IPS-15b (cell line): ENCODE results near the gene HNRNPM.

ENCODE experiments used
- H3K27me3 ChIP-seq: one replicate; pipeline ENCODE4 v1.6.1; 2013; ENCODE audit warnings: low read length; ENCODE audit not compliant: control insufficient read depth, insufficient read depth
- H3K36me3 ChIP-seq: one replicate; pipeline ENCODE4 v1.6.1; 2013; ENCODE audit warnings: low read length; ENCODE audit not compliant: control insufficient read depth, insufficient read depth
- H3K4me1 ChIP-seq: one replicate; pipeline ENCODE4 v1.6.1; 2013; ENCODE audit warnings: mild to moderate bottlenecking, low read length; ENCODE audit not compliant: control insufficient read depth, insufficient read depth
- H3K4me3 ChIP-seq: one replicate; pipeline ENCODE4 v1.5.1; 2013; ENCODE audit warnings: low read depth, low read length
- H3K9ac ChIP-seq: one replicate; pipeline ENCODE4 v1.6.1; 2013; ENCODE audit warnings: low read depth, mild to moderate bottlenecking, low read length
- H3K9me3 ChIP-seq: one replicate; pipeline ENCODE4 v1.6.1; 2013; ENCODE audit warnings: mild to moderate bottlenecking, low read length; ENCODE audit not compliant: control insufficient read depth, insufficient read depth

The HNRNPM gene, protein sequence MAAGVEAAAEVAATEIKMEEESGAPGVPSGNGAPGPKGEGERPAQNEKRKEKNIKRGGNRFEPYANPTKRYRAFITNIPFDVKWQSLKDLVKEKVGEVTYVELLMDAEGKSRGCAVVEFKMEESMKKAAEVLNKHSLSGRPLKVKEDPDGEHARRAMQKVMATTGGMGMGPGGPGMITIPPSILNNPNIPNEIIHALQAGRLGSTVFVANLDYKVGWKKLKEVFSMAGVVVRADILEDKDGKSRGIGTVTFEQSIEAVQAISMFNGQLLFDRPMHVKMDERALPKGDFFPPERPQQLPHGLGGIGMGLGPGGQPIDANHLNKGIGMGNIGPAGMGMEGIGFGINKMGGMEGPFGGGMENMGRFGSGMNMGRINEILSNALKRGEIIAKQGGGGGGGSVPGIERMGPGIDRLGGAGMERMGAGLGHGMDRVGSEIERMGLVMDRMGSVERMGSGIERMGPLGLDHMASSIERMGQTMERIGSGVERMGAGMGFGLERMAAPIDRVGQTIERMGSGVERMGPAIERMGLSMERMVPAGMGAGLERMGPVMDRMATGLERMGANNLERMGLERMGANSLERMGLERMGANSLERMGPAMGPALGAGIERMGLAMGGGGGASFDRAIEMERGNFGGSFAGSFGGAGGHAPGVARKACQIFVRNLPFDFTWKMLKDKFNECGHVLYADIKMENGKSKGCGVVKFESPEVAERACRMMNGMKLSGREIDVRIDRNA

GRCh38 chr19:8444677-8445487 lies at the start of gene HNRNPM:
Gene HNRNPM, plus strand, starts transcription at chr19:8444975. Its CDS starts 24 bp downstream, at chr19:8444999.
- H3K9me3 ChIP-seq: no peaks in the 10 kb centered on the region
- H3K4me1 ChIP-seq: peaks cover 15% of the 10 kb centered on the region
- no peaks in the 10 kb centered on the region for H3K27me3 ChIP-seq
- peak within 1 kb of the TSS; percentile 97 for H3K9ac ChIP-seq
- H3K36me3 ChIP-seq: peaks cover 7% of the 10 kb centered on the region
- peak within 1 kb of the TSS; percentile 94 for H3K4me3 ChIP-seq

GRCh38 chr19:8395621-8396082 lies 49.1 kb upstream of the HNRNPM start:
- H3K4me1 ChIP-seq: peaks cover 4% of the 10 kb centered on the region

GRCh38 chr19:8396185-8396562 lies 48.6 kb upstream of the HNRNPM start:
- Histone ChIP-seq H3K4me3 (no peak overlapping the region), H3K4me1 (peaks cover 4% of the 10 kb centered on the region), H3K9ac (no peak overlapping the region), H3K27me3 (no peaks in the 10 kb centered on the region), H3K9me3 (no peaks in the 10 kb centered on the region), H3K36me3 (no peaks in the 10 kb centered on the region)

More at GRCh38 chr19:8395621-8396082, 49.1 kb upstream of the HNRNPM start:
- H3K9ac ChIP-seq: no peak overlapping the region
- H3K36me3 ChIP-seq: no peaks in the 10 kb centered on the region
- no peak overlapping the region for H3K4me3 ChIP-seq
- H3K27me3 ChIP-seq: no peaks in the 10 kb centered on the region
- no peaks in the 10 kb centered on the region for H3K9me3 ChIP-seq

- Histone ChIP-seq H3K4me3 (no peak overlapping the region), H3K4me1 (peaks cover 4% of the 10 kb centered on the region), H3K36me3 (peaks cover under 1% of the 10 kb centered on the region), H3K9ac (no peak overlapping the region), H3K27me3 (no peaks in the 10 kb centered on the region), H3K9me3 (no peaks in the 10 kb centered on the region)
These were observed 48.1 kb upstream of the HNRNPM start for GRCh38 chr19:8396563-8397203.

DNA sequence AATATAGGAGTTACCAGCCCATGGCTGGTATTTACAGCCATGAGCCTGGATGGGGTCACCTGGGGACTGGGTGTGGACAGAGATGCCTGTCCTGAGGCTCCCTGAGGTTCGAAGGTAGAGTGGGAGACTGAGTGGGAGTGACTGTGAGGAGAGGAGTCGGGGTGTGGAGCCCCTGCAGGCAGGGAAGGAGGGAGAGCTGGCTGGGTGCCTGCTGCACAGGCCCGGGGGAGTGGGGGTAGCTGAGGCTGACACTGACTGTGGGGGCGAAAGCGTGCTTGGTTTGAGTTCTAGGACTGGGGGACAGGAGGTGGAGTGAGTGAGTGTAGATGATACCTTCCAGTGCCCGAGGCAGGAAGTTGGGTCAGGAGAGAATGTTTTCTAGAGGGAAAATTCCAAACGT lies 47.5 kb upstream of the HNRNPM start:
- peaks cover 4% of the 10 kb centered on the region for H3K4me1 ChIP-seq
- H3K36me3 ChIP-seq: peaks cover 5% of the 10 kb centered on the region
- H3K9me3 ChIP-seq: no peaks in the 10 kb centered on the region
- H3K9ac ChIP-seq: peak overlapping the region; percentile 13
- no peaks in the 10 kb centered on the region for H3K27me3 ChIP-seq
- no peak overlapping the region for H3K4me3 ChIP-seq

DNA sequence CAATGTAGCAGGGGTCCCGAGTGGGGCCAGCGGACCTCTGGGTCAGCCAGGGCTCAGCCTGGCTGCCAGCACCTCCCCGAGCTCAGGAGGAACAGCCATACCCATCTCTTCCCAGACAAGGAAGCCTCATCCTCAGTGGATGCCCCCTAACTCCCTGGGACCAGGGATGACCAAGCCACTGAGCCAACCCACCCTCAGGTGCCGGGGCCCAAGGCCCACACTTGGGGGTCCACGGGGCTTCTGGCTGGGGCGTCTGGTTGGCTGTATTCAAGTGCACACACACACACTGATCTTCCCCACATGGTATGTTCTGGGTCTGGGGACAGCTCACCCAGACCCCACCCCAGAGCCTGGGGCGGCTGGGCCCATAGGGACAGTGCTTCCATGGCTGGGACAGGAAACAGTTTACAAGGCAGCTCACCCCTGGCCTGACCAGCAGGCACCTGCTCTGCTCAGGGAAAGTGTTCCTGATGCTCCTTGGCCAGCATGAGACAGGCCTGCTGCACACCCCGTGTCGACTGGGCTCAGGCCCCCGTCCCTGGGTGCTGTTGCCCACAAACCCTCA lies 46.9 kb upstream of the HNRNPM start:
- Histone ChIP-seq H3K9me3 (no peaks in the 10 kb centered on the region), H3K4me1 (peaks cover 4% of the 10 kb centered on the region), H3K27me3 (no peaks in the 10 kb centered on the region), H3K36me3 (peaks cover 5% of the 10 kb centered on the region), H3K9ac (no peak overlapping the region), H3K4me3 (no peak overlapping the region)

DNA sequence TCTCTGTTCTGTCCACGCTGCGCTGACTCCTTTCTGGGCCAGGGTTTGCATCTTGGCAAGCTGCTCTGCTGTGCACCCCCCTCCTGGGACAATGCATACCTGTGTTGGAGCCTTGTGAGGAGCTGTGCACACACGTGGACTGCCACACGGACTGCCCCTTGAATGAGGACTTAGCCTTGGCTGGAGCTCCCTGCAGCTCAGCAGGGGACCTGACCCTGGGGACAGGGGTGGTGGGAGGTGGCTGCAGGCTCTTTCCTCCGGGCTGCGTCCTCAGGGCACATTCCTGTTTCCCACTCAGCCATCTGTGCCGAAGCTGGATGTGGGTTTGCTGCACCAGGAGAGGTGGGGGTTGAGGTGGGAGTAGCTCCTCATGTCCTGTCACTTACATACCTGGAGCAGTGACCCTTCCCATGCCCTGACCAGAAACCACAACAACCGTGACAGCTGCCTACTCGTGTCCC lies 46.4 kb upstream of the HNRNPM start:
- Histone ChIP-seq H3K36me3 (peaks cover 9% of the 10 kb centered on the region), H3K4me3 (no peak overlapping the region), H3K9ac (no peak overlapping the region), H3K27me3 (no peaks in the 10 kb centered on the region), H3K4me1 (peaks cover 4% of the 10 kb centered on the region), H3K9me3 (no peaks in the 10 kb centered on the region)

DNA sequence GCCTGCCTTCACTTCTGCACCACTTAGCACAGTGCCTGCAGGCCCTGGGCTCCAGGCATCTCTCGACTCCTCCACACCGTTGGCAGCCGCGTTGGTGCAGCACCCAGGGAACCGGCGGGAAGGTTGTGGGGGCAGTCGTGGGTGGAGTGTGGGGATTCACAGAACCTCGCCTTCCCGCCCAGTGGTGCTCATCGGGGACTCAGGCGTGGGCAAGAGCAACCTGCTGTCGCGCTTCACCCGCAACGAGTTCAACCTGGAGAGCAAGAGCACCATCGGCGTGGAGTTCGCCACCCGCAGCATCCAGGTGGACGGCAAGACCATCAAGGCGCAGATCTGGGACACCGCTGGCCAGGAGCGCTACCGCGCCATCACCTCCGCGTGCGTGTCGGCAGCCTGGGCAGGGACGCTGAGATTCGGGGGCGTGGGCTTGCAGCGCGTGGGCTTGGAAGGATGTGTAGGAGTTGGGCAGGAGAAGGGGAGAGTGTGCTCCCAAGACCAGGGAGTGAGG lies 45.0 kb upstream of the HNRNPM start:
- peaks cover 4% of the 10 kb centered on the region for H3K4me1 ChIP-seq
- no peak overlapping the region for H3K9ac ChIP-seq
- H3K36me3 ChIP-seq: peaks cover 13% of the 10 kb centered on the region

GRCh38 chr19:8401981-8402411 lies 42.8 kb upstream of the HNRNPM start:
- H3K9me3 ChIP-seq: no peaks in the 10 kb centered on the region
- H3K27me3 ChIP-seq: no peaks in the 10 kb centered on the region
- H3K36me3 ChIP-seq: peaks cover 15% of the 10 kb centered on the region
- no peak overlapping the region for H3K4me3 ChIP-seq
- H3K9ac ChIP-seq: no peak overlapping the region
- H3K4me1 ChIP-seq: peaks cover under 1% of the 10 kb centered on the region

More for the DNA sequence above, 45.0 kb upstream of the HNRNPM start:
- no peaks in the 10 kb centered on the region for H3K27me3 ChIP-seq
- H3K9me3 ChIP-seq: no peaks in the 10 kb centered on the region
- H3K4me3 ChIP-seq: no peak overlapping the region

GRCh38 chr19:8403098-8403819 lies 41.5 kb upstream of the HNRNPM start:
- H3K36me3 ChIP-seq: peaks cover 15% of the 10 kb centered on the region

More at GRCh38 chr19:8403098-8403819, 41.5 kb upstream of the HNRNPM start:
- no peaks in the 10 kb centered on the region for H3K9me3 ChIP-seq
- no peak overlapping the region for H3K9ac ChIP-seq
- H3K4me3 ChIP-seq: no peak overlapping the region
- no peaks in the 10 kb centered on the region for H3K27me3 ChIP-seq
- no peaks in the 10 kb centered on the region for H3K4me1 ChIP-seq
